HG03095 (cell line): ENCODE measurements around the gene ARHGEF37.
"Not testable (repeated sequence)": the region's sequence is repeated elsewhere in the genome, so short reads cannot be mapped to it uniquely, and the experiment has no call there.

ENCODE experiments used
- ATAC-seq: cut with Tn5 transposase; IDR thresholded peaks from one replicate; pipeline ENCODE4 v1.9.1; 2021; ENCODE audit warnings: moderate library complexity; ENCODE audit not compliant: unreplicated experiment

The ARHGEF37 gene

DNA sequence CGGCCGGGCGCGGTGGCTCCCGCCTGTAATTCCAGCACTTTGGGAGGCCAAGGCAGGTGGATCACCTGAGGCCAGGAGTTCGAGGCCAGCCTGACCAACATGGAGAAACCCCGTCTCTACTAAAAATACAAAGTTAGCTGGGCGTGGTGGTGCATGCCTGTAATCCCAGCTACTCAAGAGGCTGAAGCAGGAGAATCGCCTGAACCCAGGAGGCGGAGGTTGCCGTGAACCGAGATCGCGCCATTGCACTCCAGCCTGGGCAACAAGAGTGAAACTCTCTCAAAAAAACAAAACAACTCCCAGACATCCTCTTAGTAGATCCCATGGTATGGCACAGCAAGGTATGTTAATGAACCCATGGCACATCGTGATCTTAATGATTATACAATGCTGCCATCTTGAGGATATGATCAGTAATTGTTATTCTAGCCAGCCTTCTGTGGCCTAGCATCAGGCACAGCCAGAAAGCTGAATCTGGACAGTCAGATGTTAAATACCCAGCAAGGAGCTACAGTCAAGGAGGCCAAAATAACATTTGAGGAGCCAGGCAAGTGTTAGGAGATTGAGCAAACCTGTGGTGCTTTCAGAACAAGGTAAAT is 16.7 kb upstream of the ARHGEF37 start:
- ATAC-seq = peak; percentile 95

DNA sequence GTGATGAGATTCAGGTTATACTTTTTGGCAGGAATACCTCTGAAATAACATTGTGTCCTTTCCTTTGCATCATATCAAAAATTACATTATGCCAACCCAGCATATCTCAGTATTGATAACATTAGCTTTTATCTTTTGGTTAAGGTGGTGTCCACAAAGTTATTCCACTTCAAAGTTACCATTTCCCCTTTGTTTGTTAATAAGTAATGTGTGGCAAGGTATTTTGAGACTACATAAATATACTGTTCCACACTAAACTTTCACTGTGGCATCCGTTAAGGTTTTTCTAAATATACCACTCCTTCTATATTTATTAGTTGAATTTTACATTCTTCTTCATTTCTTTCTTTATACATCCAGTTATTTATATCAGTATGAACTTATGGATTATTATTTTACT is 14.1 kb upstream of the ARHGEF37 start:
- ATAC-seq = no peak

DNA sequence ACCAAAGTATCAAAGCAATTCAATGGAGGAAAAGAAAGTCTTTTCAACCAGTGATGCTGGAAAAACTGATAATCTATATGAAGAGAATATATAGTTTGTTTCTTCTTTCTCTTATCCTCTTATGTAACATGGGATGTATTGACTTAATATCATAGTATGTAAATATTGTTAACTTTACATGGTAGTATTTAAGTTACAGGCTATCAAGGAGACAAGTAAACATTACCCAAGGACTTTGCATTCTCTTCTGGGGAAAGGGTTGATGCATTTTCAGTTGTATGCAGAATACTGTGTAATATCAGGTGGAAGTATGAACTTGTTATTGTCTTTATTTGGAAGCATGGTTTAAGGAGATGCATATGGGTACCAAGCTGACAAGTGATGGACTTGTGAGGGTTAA is 9.1 kb upstream of the ARHGEF37 start:
- no peak for ATAC-seq

DNA sequence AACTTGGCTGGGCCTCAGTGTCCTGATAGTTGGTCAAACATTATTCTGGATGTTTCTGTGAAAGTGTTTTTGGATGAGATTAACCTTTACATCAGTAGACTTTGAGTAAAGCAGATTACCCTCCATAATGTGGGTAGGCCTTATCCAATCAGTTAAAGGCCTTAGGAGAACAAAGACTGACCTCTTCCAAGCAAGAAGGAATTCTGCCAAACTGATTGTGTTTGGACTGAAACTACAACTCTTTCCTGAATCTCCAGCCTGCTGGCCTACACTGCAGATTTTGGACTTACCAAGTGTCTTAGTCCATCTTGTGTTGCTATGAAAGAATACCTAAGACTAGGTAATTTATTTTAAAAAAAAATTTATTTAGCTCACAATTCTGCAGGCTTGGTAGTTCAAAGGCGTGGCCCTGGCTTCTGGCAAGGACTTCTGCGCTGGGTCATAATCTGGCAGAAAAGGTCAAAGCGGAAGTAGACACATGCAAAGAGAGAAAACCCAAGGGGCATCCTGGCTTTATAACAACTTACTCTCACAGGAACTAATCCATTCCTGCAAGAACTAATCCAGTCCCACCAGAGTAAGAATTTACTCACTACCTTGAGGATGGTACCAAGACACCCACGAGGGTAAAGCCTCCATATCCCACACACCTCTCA is 8.6 kb upstream of the ARHGEF37 start:
- no peak for ATAC-seq

DNA sequence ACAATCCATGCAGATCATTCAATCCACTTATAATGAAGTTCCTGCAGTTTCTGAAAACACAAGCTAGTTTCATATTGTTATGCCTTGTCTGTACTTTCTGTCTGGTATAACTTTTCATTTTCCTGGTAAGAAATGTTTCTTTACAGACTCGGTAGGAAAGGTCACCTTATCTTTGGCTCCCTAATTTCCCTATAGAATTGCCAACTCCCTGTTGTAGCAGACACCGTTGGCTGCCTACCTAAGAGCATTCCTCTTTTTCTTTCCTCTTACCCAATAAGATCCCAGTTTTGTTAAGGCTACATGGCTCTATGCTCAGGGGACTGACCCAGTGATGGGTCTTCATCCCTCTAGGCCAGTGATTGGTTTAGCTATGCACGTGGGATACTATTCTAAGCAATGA is 6.2 kb upstream of the ARHGEF37 start:
- no peak for ATAC-seq

DNA sequence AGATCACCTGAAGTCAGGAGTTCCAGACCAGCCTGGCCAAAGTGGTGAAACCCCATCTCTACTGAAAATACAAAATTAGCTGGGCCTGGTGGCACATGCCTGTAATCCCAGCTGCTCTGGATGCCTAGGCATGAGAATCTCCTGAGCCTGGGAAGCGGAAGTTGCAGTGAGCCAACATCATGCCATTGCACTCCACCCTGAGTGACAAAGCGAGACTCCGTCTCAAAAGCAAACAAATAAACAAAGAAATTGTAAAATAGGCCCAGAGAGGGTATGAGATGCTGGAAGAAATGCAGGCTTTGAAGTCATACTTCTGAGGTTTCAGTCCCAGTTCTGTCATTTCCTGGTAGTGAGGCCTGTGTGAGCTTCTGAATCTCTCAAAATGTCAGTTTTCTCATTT is 5.3 kb upstream of the ARHGEF37 start:
- no peak for ATAC-seq

DNA sequence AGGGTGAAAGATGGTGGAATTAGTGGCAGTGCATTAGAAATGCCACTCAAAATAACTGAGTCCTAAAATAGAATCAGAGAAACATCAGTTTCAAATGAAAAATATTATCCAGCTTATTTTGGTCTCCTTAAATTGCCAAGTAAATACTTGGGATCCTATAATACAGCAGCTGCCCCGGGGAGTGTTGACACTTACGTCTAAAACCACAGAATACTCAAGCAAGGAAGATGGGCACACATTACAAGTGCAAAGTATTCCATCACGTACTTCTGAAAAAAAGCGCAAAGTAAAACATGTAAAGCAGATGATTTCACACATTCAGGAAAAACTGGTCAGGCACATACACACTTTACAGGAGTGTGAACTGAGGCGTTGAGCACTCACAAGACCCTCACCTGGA is 2.4 kb upstream of the ARHGEF37 start:
- no peak for ATAC-seq

DNA sequence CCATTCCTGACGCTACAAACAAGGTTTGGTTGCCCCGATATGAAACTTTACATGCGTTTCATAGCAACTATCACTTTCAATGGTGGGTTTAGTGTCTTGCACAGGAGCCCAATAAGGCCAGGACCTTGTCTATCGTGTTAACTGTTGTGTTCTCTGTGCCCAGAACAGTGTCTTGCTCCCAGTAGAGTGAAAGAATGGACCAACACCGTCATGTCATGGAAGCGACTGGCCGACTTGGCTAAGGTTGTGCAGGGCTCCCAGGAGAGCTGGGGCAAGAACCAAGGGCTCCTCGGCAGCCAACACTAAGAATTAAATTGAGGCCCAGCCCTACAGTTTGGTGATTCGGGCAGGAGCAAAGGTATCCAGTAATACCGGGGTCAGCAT is 498 bp upstream of the ARHGEF37 start:
- ATAC-seq = no peak

DNA sequence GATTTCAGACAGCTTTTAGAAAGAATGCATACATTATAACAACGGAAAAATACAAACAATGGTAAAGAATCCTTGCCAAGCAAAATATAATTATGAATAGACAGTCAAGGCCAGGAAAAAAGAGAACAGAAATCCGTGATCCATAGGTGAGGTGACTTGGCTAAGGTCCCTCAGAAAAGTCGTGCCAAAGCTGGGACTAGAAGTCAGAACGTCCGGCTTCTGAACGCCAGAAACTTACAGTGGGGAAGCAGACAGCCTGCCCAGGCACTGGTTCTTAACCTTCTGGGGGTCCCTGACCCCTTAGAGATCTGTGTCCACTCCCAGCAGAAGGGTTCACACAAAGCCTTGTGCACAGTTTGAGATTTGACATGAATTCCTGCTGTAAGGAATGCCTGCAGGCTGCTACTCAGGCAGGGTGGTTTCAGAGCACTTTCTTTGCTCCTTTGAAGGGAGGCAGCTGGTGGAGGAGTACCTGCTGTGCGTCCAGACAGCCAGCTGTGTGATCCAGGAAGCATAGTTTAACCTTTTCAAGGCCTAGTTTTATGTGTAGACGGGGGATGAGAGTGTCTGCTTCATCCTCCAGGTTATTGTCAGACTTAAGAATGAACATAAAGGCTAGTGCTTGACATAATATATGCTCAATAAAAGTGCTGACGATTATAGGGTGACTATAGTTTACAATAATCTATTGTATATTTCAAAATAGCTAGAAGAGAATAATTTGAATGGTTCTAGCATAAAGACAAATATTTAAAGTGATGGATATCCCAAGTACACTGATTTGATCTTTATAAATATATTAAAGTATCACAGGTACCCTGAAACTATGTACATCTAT is 852 bp downstream of the ARHGEF37 start:
- ATAC-seq = no peak

DNA sequence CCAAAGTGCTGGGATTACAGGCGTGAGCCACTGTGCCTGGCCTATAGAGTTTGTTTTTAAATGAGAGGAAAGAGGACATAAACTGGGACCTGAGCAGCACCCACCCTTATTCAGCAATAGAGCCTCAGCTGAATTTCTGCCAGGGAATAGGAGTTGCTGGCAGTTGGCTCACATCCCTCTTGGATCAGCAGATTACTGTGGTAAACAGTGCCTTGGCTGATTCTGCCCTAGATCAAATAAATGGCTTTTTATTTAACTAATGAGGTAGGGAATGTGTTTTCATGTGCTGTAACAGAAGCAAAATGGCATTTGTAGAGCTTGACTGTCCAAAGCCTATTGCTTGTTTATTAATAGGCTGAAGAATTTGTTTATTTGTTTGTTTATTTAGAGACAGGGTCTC is 2.1 kb downstream of the ARHGEF37 start:
- no peak for ATAC-seq

DNA sequence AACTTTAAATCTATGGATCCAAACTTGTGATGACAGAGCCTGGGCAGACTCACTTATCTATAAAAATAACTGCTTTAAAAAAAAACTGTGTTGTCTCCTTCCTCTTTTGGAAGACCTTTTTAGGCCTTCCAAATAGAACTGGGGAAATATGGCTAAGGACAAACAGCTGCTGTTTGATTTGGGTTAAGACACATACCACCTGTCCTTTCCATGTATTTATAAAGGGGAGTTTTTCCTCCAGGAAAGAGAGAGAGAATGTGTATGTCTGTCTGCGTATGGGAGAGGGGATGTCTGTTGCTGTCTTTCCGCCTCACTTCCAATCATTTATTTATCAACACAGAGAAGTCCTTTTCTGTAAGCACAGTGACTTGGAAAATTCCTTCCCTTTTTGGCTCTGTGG is 2.8 kb downstream of the ARHGEF37 start:
- ATAC-seq = no peak

DNA sequence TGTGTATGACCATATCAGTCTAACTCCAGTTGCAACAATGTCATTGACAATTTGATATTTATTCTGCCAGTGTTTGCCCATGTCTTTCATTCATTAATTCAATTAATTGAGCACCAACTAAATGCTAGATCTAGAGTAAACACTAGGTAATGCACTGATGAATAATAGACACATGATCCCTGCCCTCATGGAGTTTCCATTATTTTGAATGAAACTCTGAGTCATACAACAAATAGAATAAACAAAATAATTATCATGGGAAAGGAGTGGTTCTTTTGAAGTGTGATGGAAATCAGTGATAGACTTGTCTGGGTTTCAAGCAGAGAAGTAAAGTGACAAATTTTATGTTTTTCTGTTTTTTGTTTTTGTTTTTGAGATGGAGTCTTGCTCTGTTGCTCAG is 4.6 kb downstream of the ARHGEF37 start:
- ATAC-seq = no peak

DNA sequence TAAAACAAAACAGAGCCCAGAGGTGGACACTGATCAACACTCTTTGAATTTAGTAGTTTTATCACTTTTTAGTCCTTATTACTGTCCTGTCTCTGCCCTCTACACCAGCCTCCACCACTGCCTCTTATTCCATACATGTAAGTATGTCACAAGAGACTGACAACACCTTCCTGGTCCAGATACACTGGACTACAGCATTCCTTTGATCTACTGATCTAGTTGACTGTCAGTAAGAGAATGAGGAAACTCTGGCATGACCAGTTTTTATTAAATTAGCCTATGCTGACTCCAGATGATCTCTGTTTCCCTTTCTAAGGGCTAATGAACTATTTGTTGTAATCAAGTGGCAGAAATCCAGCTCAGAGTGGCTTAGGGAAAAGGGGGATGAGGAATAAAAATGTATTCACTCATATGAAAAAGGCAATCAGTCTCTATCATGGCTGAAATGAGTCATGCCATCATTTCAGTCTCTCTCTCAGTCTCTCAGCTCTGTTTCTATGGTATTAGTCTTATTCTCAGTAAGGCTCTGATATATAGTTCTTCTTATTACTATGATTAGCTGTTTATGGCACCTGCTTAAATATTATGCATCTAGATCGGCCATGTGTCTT is 5.5 kb downstream of the ARHGEF37 start:
- ATAC-seq = no peak

DNA sequence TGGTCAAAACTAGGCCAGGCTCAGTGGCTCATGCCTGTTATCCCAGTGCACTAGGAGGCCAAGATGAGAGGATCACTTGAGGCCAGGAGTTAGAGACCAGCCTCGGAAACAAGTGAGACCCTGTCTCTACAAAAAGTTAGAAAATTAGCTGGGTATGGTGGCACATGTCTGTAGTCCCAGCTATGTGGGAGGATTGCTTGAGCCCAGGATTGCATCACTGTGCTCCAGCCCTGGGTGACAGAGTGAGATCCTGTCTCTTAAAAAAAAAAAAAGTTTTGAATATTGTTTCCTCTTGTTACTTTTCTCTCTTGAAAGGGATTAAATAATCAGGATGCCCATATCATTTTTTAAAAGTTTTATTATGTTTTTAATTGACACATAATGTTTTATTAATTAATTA is 7.6 kb downstream of the ARHGEF37 start:
- no peak for ATAC-seq

DNA sequence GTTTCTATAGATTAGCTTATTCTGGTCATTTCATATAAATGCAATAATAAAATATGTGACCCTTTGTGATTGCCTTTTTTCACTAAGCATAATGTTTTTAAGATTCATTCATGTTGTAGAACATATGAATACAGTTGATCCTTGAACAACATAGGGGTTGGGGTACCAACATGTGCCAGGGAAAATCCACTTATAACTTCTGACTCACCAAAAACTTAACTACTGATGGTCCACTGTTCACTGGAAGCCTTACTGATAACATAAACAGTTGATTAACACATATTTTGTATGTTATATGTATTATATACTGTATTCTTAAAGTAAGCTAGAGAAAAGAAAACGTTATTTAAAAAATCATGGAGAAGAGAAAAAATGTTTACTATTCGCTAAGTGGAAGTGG is 12.1 kb downstream of the ARHGEF37 start:
- no peak for ATAC-seq

DNA sequence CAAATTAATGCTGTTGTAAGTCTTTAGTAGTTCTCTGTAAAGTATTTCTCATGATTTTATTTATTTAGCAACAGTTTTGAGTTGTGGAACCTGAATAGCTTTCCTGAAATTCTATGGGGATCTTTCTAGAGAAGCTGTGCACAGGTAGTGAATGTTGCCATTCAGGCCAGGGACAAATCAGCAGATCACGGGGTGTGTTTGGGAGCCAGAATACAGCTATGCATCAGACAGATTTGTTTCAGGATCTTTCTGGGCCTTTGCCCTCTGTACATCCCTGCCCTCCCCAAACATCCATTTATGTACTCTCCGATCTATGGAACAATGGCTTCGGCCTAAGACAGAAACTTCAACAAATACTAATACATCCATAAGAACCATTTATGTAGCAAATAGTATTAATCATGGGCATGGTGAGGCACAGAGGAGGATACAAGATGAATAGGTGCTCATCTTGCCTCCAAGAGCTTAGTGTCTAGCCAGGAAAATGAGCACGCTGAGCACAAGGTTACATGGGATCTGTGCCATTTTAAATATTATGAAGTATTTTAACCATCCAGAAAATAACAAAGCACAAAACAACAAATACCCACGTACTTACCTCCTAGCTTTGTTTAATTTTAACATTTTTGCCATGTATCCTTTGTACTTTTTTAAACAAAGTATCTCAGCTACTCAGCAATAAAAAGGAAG is 13.1 kb downstream of the ARHGEF37 start:
- no peak for ATAC-seq

DNA sequence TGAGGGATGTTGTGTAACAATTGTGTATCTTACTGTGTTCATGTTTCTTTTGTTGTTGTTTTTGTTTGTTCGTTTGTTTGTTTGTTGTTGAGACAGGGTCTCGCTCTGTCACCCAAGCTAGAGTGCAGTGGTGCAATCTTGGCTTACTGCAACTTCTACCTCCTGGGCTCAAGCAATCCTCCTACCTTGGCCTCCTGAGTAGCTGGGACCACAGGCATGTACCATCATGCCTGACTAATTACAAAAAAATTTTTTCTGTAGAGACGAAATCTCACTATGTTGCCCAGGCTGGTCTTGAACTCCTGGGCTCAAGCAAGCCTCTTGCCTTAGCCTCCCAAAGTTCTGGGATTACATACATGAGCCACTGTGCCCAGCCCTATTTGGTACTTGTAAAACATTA is 13.8 kb downstream of the ARHGEF37 start:
- ATAC-seq = not testable (repeated sequence)

DNA sequence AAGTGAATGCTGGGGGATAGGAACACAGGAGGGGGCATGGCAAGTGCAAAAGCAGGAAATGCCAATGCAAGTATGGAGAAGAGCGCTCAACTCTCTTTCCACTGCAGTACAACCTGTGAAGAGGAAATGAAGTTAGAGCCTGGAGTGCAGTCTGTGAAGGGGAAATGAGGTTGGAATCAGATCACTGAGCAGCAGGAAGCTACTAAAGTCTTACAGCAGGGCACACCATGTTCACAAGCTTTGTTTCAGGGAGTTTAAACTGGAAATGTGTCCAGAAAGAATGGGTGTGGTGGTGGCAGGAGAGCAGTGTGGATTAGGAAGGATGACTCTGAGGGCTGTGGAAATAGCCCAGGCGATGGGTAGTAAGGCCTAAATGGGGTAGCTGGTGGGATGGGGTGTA is 15.4 kb downstream of the ARHGEF37 start:
- ATAC-seq = no peak

DNA sequence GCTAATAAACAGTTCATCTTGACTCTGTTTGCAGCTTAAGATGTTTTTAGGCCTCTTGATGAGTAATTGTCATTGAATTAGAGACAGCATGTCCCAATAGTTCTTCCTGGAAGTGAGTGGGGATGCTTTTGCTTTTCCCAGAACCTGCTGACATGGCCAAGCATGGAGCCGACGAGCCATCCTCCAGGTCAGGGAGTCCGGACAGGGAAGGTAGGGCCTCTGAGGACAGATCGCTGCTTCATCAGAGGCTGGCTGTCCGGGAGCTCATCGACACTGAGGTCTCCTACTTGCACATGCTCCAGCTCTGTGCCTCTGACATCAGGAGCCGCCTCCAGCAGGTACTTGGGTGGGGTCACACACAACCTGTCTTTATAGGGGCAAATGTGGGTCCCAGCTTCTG is 16.3 kb downstream of the ARHGEF37 start:
- no peak for ATAC-seq

DNA sequence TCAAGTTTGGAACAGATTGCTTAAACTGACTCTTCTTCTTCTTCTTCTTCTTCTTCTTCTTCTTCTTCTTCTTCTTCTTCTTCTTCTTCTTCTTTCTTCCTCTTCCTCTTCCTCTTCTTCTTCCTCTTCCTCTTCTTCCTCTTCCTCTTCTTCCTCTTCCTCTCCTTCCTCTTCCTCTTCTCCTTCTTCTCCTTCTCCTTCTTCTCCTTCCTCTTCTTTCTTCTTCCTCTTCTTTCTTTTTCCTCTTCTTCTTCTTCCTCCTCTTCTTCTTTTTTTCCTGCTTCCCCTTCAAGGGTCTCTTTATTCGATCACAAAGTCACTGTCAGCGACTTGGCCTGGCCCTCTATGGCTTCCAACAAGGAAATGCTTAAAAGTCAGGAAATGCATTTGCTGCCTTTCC is 16.9 kb downstream of the ARHGEF37 start:
- ATAC-seq = not testable (repeated sequence)

DNA sequence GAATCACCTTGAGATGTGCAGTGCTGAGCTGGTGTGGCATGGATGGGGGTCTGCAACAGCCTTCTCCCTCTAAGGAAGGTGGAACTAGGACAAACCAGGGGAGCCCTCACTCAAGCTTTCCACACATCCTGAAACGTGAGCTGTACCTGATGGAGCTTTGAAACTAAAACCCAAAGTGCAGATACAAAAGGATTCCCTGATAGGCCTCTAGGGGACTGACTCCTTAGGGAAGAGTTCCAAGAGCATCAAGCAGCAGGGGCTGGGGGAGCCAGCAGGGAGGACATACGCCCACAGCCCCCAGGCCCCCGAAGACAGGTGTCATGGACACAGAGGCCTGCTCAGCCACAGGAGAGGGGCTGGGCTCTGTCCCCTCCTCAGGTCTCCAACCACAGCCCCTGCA is 17.7 kb downstream of the ARHGEF37 start:
- ATAC-seq = no peak
